GM12878 (cell line): Measurements from ENCODE around the gene EGF. TPM values are rescaled to one million over a fixed set of nuclear protein-coding genes. Genes with fewer than 3 reads are reported as not detected.

Experiments used
- ATAC-seq: fragments of 200-7000 bp; cut with Tn5 transposase; 3 replicates; pipeline ENCODE4 v1.9.1; 2020; ENCODE audit warnings: mild to moderate bottlenecking, moderate library complexity
- BruUV-seq: library from RNA; stranded (reverse); fragments of 400-500 nt; replicated peaks from 2 replicates; lab custom pipeline; 2021; lab: Mats Ljungman, UMichigan
- CTCF ChIA-PET: fragments of 300-600 bp; sonication (Branson Sonifier 250); formaldehyde crosslinking; extraction: SDS; loops from one replicate; lab custom pipeline; 2021; ENCODE audit warnings: inconsistent platforms; lab: Yijun Ruan, JAX
- POLR2A ChIA-PET: fragments of 350-600 bp; formaldehyde crosslinking; extraction: SDS; loops from one replicate; lab custom pipeline; 2021; ENCODE audit warnings: inconsistent platforms; lab: Charles Lee
- RAD21 ChIA-PET: fragments of 300-600 bp; sonication (Branson Sonifier 250); formaldehyde crosslinking; loops from one replicate; lab custom pipeline; 2023; ENCODE audit warnings: antibody characterized with exemption; ENCODE audit not compliant: unreplicated experiment; lab: Charles Lee
- SMC1A ChIA-PET: fragments of 300-600 bp; sonication (Branson Sonifier 250); formaldehyde crosslinking; loops from one replicate; lab custom pipeline; 2023; ENCODE audit not compliant: unreplicated experiment, uncharacterized antibody; lab: Charles Lee
- DNase-seq: peaks from one replicate; pipeline ENCODE4 v3.0.0-alpha.2; 2011; ENCODE audit warnings: low read depth, low spot score
- FAIRE-seq: peaks from 3 replicates; lab custom pipeline; 2011; peaks lifted over from hg19 to GRCh38; lab: Jason Lieb, UNC
- H2AFZ ChIP-seq: 2 replicates; pipeline ENCODE4 v1.6.0; 2011; ENCODE audit warnings: low read depth, low read length, control low read depth; ENCODE audit not compliant: control insufficient read depth
- H3K27ac ChIP-seq: 2 replicates; pipeline ENCODE4 v1.5.1; 2011; ENCODE audit warnings: control low read depth; ENCODE audit not compliant: control insufficient read depth, insufficient read depth
- H3K27me3 ChIP-seq, 2 experiments: replicated peaks in 1 of 2; 2 replicates each; pipeline versions ENCODE4 v1.6.0 to v1.6.1; 2011; ENCODE audit warnings: low read length in 1 of 2; ENCODE audit not compliant: control insufficient read depth in 2 of 2, insufficient read depth in 2 of 2
- H3K36me3 ChIP-seq, 2 experiments: 2 replicates each; pipeline ENCODE4 v1.5.1; 2011; ENCODE audit warnings: low read length in 1 of 2; ENCODE audit not compliant: control insufficient read depth in 2 of 2, insufficient read depth in 2 of 2
- H3K4me1 ChIP-seq: 2 replicates; pipeline ENCODE4 v1.6.1; 2011; ENCODE audit warnings: mild to moderate bottlenecking, low read length, moderate library complexity, mixed read lengths; ENCODE audit not compliant: control insufficient read depth, insufficient read depth
- H3K4me2 ChIP-seq: 2 replicates; pipeline ENCODE4 v1.6.0; 2011; ENCODE audit warnings: control low read depth; ENCODE audit not compliant: control insufficient read depth, insufficient read depth
- H3K4me3 ChIP-seq: fragments of 200-600 bp; sonication (generic); 2 replicates; pipeline ENCODE4 v1.5.1; 2016
- H3K79me2 ChIP-seq: 2 replicates; pipeline ENCODE4 v1.6.0; 2011; ENCODE audit warnings: low read length; ENCODE audit not compliant: control insufficient read depth, insufficient read depth
- H3K9ac ChIP-seq: 2 replicates; pipeline ENCODE4 v1.8.0; 2011; ENCODE audit warnings: low read length, control low read depth, mixed read lengths; ENCODE audit not compliant: control insufficient read depth, insufficient read depth
- H3K9me3 ChIP-seq: replicated peaks from 3 replicates; pipeline ENCODE4 v1.5.1; 2011; ENCODE audit warnings: mild to moderate bottlenecking, low read length; ENCODE audit not compliant: control insufficient read depth, insufficient read depth
- H4K20me1 ChIP-seq: 2 replicates; pipeline ENCODE4 v1.6.0; 2011; ENCODE audit not compliant: control insufficient read depth, insufficient read depth
- WGBS: methylation state at CpG from one replicate; pipeline ENCODE4 v1.1.6; 2016; ENCODE audit warnings: low lambda C conversion rate; ENCODE audit not compliant: insufficient replicate concordance, insufficient coverage; ENCODE audit errors: missing lambda C conversion rate; 5-methylcytosine and 5-hydroxymethylcytosine counted together
- in situ Hi-C: fragments of 300-500 bp; cut with MboI; formaldehyde crosslinking; loops from 9 replicates; pipeline ENCODE4 v1.14.3; 2018; ENCODE audit warnings: mixed read lengths
- intact Hi-C: fragments of 100-400 bp; cut with micrococcal nuclease; formaldehyde crosslinking; loops from one replicate; pipeline ENCODE4 v1.14.2; 2022; ENCODE audit not compliant: unreplicated experiment
- polyA plus RNA-seq, 11 experiments: library from polyadenylated mRNA; depleted of rRNA in 4 of 11; unstranded in 6 of 11; stranded (reverse) in 5 of 11; fragments of >200 nt; fragmentation: Nextera tagmentation in 4 of 11; fragmentation: Illumina TruSeq in 1 of 11; extraction: Ambion mirVana in 4 of 11; extraction: Trizol in 1 of 11; gene quantifications; 1 replicate in 1 of 11; 2 replicates in 10 of 11; pipeline versions ENCODE4 v1.2.1 to v1.2.3, GENCODE V29; 2011 to 2016; ENCODE audit warnings: inconsistent platforms in 2 of 11, missing spikeins in 2 of 11, low read depth in 1 of 11
- total RNA-seq, 4 experiments: library from RNA; depleted of rRNA in 3 of 4; stranded (reverse); fragments of >200 nt in 3 of 4; fragmentation: Illumina TruSeq in 1 of 4; extraction: Trizol in 1 of 4; gene quantifications; 2 replicates each; pipeline versions ENCODE4 v1.2.1 to v1.2.3, GENCODE V29; 2013 to 2021
- TF ChIP-seq, protein P1 (sequence below): fragments of 450-650 bp; IDR thresholded peaks from 2 replicates; pipeline ENCODE4 v1.6.1; 2017; ENCODE audit warnings: mild to moderate bottlenecking, moderate library complexity

The EGF gene
- total and polyA plus RNA-seq, 10 of the 15 experiments (the other 5 are each of a cell fraction or from before 2014, with no cell fraction given) = 0.02 to 0.90 (median 0.19) TPM; not detected in 4

DNA sequence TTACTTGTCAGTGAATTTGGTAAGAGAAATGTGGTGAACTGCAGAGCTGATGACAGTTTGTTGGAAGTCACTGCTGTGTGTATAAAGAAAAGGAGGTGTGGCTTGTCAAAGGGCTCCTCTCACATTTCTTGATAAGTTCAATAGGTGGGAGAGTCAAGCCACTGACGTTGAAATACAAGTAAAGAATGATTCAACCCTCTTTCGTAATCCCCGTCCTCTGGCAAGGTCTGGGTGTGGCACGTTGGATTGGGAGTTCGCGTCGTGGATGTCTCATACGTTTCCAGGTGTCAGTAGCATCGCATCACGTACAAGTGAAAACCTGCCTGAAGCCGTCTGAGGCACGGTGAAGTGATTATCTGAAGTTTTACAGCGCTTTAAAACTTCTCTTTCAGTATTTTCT lies 76.4 kb downstream of the EGF start:
- Histone ChIP-seq H3K4me2 (no peak overlapping the region), H4K20me1 (no peaks in the 10 kb centered on the region), H3K9ac (no peak overlapping the region), H3K79me2 (no peaks in the 10 kb centered on the region), H3K36me3 (no peaks in the 10 kb centered on the region), H3K9me3 (peaks cover 3% of the 10 kb centered on the region; the same call in 2 of the 3 replicates), H2AFZ (no peak overlapping the region), H3K4me3 (no peak overlapping the region), H3K27me3 (no peaks in the 10 kb centered on the region), H3K27ac (no peak overlapping the region), H3K4me1 (peaks cover 27% of the 10 kb centered on the region)
- intact Hi-C loops = no loop called here
- POLR2A ChIA-PET = no interaction called here
- RAD21 ChIA-PET = interaction anchor here (1.2 kb wide), 2 partner anchors 298 to 556 kb away, joined by 3 to 4 read pairs; partner anchors contain the start of gene SEC24B
- no TSS peak for BruUV-seq
- FAIRE-seq = no peak
- 95% methylated on average over 13 of the region's 13 CpGs for WGBS
- CTCF ChIA-PET = interaction anchor here (0.7 kb wide), 1 partner anchor 496 kb away, joined by 3 read pairs; no protein-coding TSS in a partner anchor
- in situ Hi-C loops = no loop called here
- SMC1A ChIA-PET = interaction anchor here (1.0 to 1.6 kb wide), 2 partner anchors 17 to 527 kb away, joined by 5 read pairs; no protein-coding TSS in a partner anchor
- DNase-seq = no peak
- ATAC-seq = no peak
- TF ChIP-seq, protein P1, sequence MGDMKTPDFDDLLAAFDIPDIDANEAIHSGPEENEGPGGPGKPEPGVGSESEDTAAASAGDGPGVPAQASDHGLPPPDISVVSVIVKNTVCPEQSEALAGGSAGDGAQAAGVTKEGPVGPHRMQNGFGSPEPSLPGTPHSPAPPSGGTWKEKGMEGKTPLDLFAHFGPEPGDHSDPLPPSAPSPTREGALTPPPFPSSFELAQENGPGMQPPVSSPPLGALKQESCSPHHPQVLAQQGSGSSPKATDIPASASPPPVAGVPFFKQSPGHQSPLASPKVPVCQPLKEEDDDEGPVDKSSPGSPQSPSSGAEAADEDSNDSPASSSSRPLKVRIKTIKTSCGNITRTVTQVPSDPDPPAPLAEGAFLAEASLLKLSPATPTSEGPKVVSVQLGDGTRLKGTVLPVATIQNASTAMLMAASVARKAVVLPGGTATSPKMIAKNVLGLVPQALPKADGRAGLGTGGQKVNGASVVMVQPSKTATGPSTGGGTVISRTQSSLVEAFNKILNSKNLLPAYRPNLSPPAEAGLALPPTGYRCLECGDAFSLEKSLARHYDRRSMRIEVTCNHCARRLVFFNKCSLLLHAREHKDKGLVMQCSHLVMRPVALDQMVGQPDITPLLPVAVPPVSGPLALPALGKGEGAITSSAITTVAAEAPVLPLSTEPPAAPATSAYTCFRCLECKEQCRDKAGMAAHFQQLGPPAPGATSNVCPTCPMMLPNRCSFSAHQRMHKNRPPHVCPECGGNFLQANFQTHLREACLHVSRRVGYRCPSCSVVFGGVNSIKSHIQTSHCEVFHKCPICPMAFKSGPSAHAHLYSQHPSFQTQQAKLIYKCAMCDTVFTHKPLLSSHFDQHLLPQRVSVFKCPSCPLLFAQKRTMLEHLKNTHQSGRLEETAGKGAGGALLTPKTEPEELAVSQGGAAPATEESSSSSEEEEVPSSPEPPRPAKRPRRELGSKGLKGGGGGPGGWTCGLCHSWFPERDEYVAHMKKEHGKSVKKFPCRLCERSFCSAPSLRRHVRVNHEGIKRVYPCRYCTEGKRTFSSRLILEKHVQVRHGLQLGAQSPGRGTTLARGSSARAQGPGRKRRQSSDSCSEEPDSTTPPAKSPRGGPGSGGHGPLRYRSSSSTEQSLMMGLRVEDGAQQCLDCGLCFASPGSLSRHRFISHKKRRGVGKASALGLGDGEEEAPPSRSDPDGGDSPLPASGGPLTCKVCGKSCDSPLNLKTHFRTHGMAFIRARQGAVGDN = no peak
